ENCODE results near the gene ADK. TPM values are rescaled to one million over a fixed set of nuclear protein-coding genes. Genes with fewer than 3 reads are reported as not detected.

Gene ADK
- total RNA-seq, 1 donor from 2014 or later: 64.5 TPM

- Mint-ChIP-seq H3K9me3 (no peaks in the 10 kb centered on the region), H3K4me3 (ENCODE audit: low read depth) (no peak overlapping the region), H3K27ac (no peak overlapping the region), H3K36me3 (ENCODE audit: low read depth) (peaks cover 39% of the 10 kb centered on the region), H3K4me1 (ENCODE audit: low read depth) (no peaks in the 10 kb centered on the region), H3K27me3 (ENCODE audit: low read depth) (no peaks in the 10 kb centered on the region)
- intact Hi-C loops (cut with micrococcal nuclease): no loop called here
- DNase-seq (ENCODE audit: low spot score): no peak
Observed at GRCh38 chr10:74400186-74400585, 249.2 kb downstream of the ADK start.

- Mint-ChIP-seq H3K27me3 (ENCODE audit: low read depth) (no peaks in the 10 kb centered on the region), H3K27ac (no peak overlapping the region), H3K9me3 (peaks cover 4% of the 10 kb centered on the region), H3K36me3 (ENCODE audit: low read depth) (peaks cover 47% of the 10 kb centered on the region), H3K4me3 (ENCODE audit: low read depth) (no peak overlapping the region), H3K4me1 (ENCODE audit: low read depth) (peaks cover 4% of the 10 kb centered on the region)
- DNase-seq (ENCODE audit: low spot score): no peak
- intact Hi-C loops (cut with micrococcal nuclease): no loop called here
Observed at GRCh38 chr10:74406006-74406405, 255.0 kb downstream of the ADK start.

GRCh38 chr10:74415146-74415839, 264.3 kb downstream of the ADK start:
- no peaks in the 10 kb centered on the region for H3K9me3 Mint-ChIP-seq
- H3K4me3 Mint-ChIP-seq (ENCODE audit: low read depth): no peak overlapping the region

GRCh38 chr10:74417397-74417796, 266.4 kb downstream of the ADK start:
- no peak for DNase-seq (ENCODE audit: low spot score)
- no peaks in the 10 kb centered on the region for H3K27me3 Mint-ChIP-seq (ENCODE audit: low read depth)
- H3K27ac Mint-ChIP-seq: no peak overlapping the region
- peaks cover 5% of the 10 kb centered on the region for H3K36me3 Mint-ChIP-seq (ENCODE audit: low read depth)
- intact Hi-C loops (cut with micrococcal nuclease): no loop called here
- H3K4me1 Mint-ChIP-seq (ENCODE audit: low read depth): peaks cover 8% of the 10 kb centered on the region
- no peaks in the 10 kb centered on the region for H3K9me3 Mint-ChIP-seq
- H3K4me3 Mint-ChIP-seq (ENCODE audit: low read depth): no peak overlapping the region

More at GRCh38 chr10:74415146-74415839, 264.3 kb downstream of the ADK start:
- DNase-seq (ENCODE audit: low spot score): no peak
- intact Hi-C loops (cut with micrococcal nuclease): no loop called here
- H3K27me3 Mint-ChIP-seq (ENCODE audit: low read depth): no peaks in the 10 kb centered on the region
- peaks cover 15% of the 10 kb centered on the region for H3K36me3 Mint-ChIP-seq (ENCODE audit: low read depth)
- no peak overlapping the region for H3K27ac Mint-ChIP-seq
- H3K4me1 Mint-ChIP-seq (ENCODE audit: low read depth): peaks cover 8% of the 10 kb centered on the region

- Mint-ChIP-seq H3K27me3 (ENCODE audit: low read depth) (no peaks in the 10 kb centered on the region), H3K4me3 (ENCODE audit: low read depth) (no peak overlapping the region), H3K9me3 (no peaks in the 10 kb centered on the region), H3K27ac (no peak overlapping the region), H3K36me3 (ENCODE audit: low read depth) (no peaks in the 10 kb centered on the region), H3K4me1 (ENCODE audit: low read depth) (peaks cover 8% of the 10 kb centered on the region)
- no peak for DNase-seq (ENCODE audit: low spot score)
- intact Hi-C loops (cut with micrococcal nuclease): no loop called here
Observed at GRCh38 chr10:74418285-74418872, 267.4 kb downstream of the ADK start.

GRCh38 chr10:74419491-74419951, 268.5 kb downstream of the ADK start:
- intact Hi-C loops (cut with micrococcal nuclease): loop anchor here (1.0 kb wide), 1 partner anchor 603 kb away; no protein-coding TSS in a partner anchor
- Mint-ChIP-seq H3K27me3 (ENCODE audit: low read depth) (no peaks in the 10 kb centered on the region), H3K9me3 (no peaks in the 10 kb centered on the region), H3K27ac (no peak overlapping the region), H3K4me3 (ENCODE audit: low read depth) (no peak overlapping the region), H3K4me1 (ENCODE audit: low read depth) (peaks cover 8% of the 10 kb centered on the region), H3K36me3 (ENCODE audit: low read depth) (peaks cover under 1% of the 10 kb centered on the region)
- DNase-seq (ENCODE audit: low spot score): no peak

- intact Hi-C loops (cut with micrococcal nuclease): loop anchor here (1.0 kb wide), 1 partner anchor 602 kb away; no protein-coding TSS in a partner anchor
- no peak overlapping the region for H3K4me3 Mint-ChIP-seq (ENCODE audit: low read depth)
- H3K36me3 Mint-ChIP-seq (ENCODE audit: low read depth): peaks cover 5% of the 10 kb centered on the region
- no peak for DNase-seq (ENCODE audit: low spot score)
- no peaks in the 10 kb centered on the region for H3K9me3 Mint-ChIP-seq
- peaks cover 8% of the 10 kb centered on the region for H3K4me1 Mint-ChIP-seq (ENCODE audit: low read depth)
- H3K27ac Mint-ChIP-seq: no peak overlapping the region
- H3K27me3 Mint-ChIP-seq (ENCODE audit: low read depth): no peaks in the 10 kb centered on the region
Observed at GRCh38 chr10:74419958-74420375, 268.9 kb downstream of the ADK start.

GRCh38 chr10:74424565-74424964, 273.5 kb downstream of the ADK start:
- Mint-ChIP-seq H3K27ac (no peak overlapping the region), H3K27me3 (ENCODE audit: low read depth) (no peaks in the 10 kb centered on the region), H3K36me3 (ENCODE audit: low read depth) (peaks cover 6% of the 10 kb centered on the region), H3K4me3 (ENCODE audit: low read depth) (no peak overlapping the region), H3K4me1 (ENCODE audit: low read depth) (peaks cover 4% of the 10 kb centered on the region), H3K9me3 (no peaks in the 10 kb centered on the region)
- no peak for DNase-seq (ENCODE audit: low spot score)
- intact Hi-C loops (cut with micrococcal nuclease): no loop called here

GRCh38 chr10:74425456-74426001, 274.5 kb downstream of the ADK start:
- no peak overlapping the region for H3K4me3 Mint-ChIP-seq (ENCODE audit: low read depth)
- H3K27ac Mint-ChIP-seq: no peak overlapping the region
- H3K4me1 Mint-ChIP-seq (ENCODE audit: low read depth): no peaks in the 10 kb centered on the region
- no peak for DNase-seq (ENCODE audit: low spot score)
- no peaks in the 10 kb centered on the region for H3K27me3 Mint-ChIP-seq (ENCODE audit: low read depth)
- H3K36me3 Mint-ChIP-seq (ENCODE audit: low read depth): peaks cover 6% of the 10 kb centered on the region
- intact Hi-C loops (cut with micrococcal nuclease): no loop called here
- no peaks in the 10 kb centered on the region for H3K9me3 Mint-ChIP-seq

GRCh38 chr10:74431816-74432215, 280.8 kb downstream of the ADK start:
- no peaks in the 10 kb centered on the region for H3K4me1 Mint-ChIP-seq (ENCODE audit: low read depth)
- H3K4me3 Mint-ChIP-seq (ENCODE audit: low read depth): no peak overlapping the region
- no peak for DNase-seq (ENCODE audit: low spot score)
- no peaks in the 10 kb centered on the region for H3K27me3 Mint-ChIP-seq (ENCODE audit: low read depth)
- H3K27ac Mint-ChIP-seq: no peak overlapping the region
- intact Hi-C loops (cut with micrococcal nuclease): no loop called here
- H3K9me3 Mint-ChIP-seq: no peaks in the 10 kb centered on the region
- peaks cover 17% of the 10 kb centered on the region for H3K36me3 Mint-ChIP-seq (ENCODE audit: low read depth)

- DNase-seq (ENCODE audit: low spot score): no peak
- Mint-ChIP-seq H3K4me3 (ENCODE audit: low read depth) (no peak overlapping the region), H3K27ac (no peak overlapping the region), H3K4me1 (ENCODE audit: low read depth) (peaks cover 3% of the 10 kb centered on the region), H3K9me3 (no peaks in the 10 kb centered on the region), H3K36me3 (ENCODE audit: low read depth) (peaks cover 17% of the 10 kb centered on the region), H3K27me3 (ENCODE audit: low read depth) (no peaks in the 10 kb centered on the region)
- intact Hi-C loops (cut with micrococcal nuclease): no loop called here
Observed at GRCh38 chr10:74432841-74433594, 282.0 kb downstream of the ADK start.

- no peak overlapping the region for H3K4me3 Mint-ChIP-seq (ENCODE audit: low read depth)
Observed at GRCh38 chr10:74433595-74433956, 282.6 kb downstream of the ADK start.

GRCh38 chr10:74433993-74434392, 283.0 kb downstream of the ADK start:
- no peaks in the 10 kb centered on the region for H3K27me3 Mint-ChIP-seq (ENCODE audit: low read depth)
- H3K9me3 Mint-ChIP-seq: no peaks in the 10 kb centered on the region
- peaks cover 3% of the 10 kb centered on the region for H3K4me1 Mint-ChIP-seq (ENCODE audit: low read depth)
- no peak for DNase-seq (ENCODE audit: low spot score)
- H3K36me3 Mint-ChIP-seq (ENCODE audit: low read depth): peaks cover 17% of the 10 kb centered on the region
- intact Hi-C loops (cut with micrococcal nuclease): no loop called here
- no peak overlapping the region for H3K27ac Mint-ChIP-seq
- H3K4me3 Mint-ChIP-seq (ENCODE audit: low read depth): no peak overlapping the region

More at GRCh38 chr10:74433595-74433956, 282.6 kb downstream of the ADK start:
- H3K4me1 Mint-ChIP-seq (ENCODE audit: low read depth): peaks cover 3% of the 10 kb centered on the region
- H3K27me3 Mint-ChIP-seq (ENCODE audit: low read depth): no peaks in the 10 kb centered on the region
- peaks cover 17% of the 10 kb centered on the region for H3K36me3 Mint-ChIP-seq (ENCODE audit: low read depth)
- intact Hi-C loops (cut with micrococcal nuclease): no loop called here
- no peak overlapping the region for H3K27ac Mint-ChIP-seq
- no peaks in the 10 kb centered on the region for H3K9me3 Mint-ChIP-seq
- DNase-seq (ENCODE audit: low spot score): no peak

All from activated T-helper 2 cell treated with anti-CD3 and anti-CD28 coated beads, Interferon-gamma antibody, Interleukin-2, Interleukin-4, amounts not matched to agents 10 μg/mL and 5 μg/mL and 100 μg/mL, durations not matched to agents 14 hours and 24 hours and 36 hours (primary cell).